Fibroblast of villous mesenchyme (primary cell): ENCODE measurements around the gene GAA. TPM values are rescaled to one million over a fixed set of nuclear protein-coding genes. Genes with fewer than 3 reads are reported as not detected.
A peak's percentile ranks its signal among the peaks of the same experiment; 100 is the strongest.

ENCODE experiments used
- DNase-seq: peaks from one replicate; pipeline ENCODE4 v3.0.0-alpha.2; 2010; ENCODE audit warnings: low read depth
- H3K4me3 ChIP-seq: 2 replicates; pipeline ENCODE4 v1.5.1; 2011; ENCODE audit warnings: low read depth, mild to moderate bottlenecking, low read length
- total RNA-seq: library from RNA; depleted of rRNA; stranded (reverse); fragments of >200 nt; gene quantifications from 2 replicates; pipeline ENCODE4 v1.2.3, GENCODE V29; 2012
- TF ChIP-seq, protein P1 (sequence below): IDR thresholded peaks from 2 replicates; pipeline ENCODE4 v1.5.1; 2012; ENCODE audit warnings: low read depth, mild to moderate bottlenecking, low read length; ENCODE audit not compliant: insufficient read depth

The GAA gene
- total RNA-seq, 1 donor: 15.1 TPM

- no peak overlapping the region for H3K4me3 ChIP-seq
- TF ChIP-seq, protein P1, sequence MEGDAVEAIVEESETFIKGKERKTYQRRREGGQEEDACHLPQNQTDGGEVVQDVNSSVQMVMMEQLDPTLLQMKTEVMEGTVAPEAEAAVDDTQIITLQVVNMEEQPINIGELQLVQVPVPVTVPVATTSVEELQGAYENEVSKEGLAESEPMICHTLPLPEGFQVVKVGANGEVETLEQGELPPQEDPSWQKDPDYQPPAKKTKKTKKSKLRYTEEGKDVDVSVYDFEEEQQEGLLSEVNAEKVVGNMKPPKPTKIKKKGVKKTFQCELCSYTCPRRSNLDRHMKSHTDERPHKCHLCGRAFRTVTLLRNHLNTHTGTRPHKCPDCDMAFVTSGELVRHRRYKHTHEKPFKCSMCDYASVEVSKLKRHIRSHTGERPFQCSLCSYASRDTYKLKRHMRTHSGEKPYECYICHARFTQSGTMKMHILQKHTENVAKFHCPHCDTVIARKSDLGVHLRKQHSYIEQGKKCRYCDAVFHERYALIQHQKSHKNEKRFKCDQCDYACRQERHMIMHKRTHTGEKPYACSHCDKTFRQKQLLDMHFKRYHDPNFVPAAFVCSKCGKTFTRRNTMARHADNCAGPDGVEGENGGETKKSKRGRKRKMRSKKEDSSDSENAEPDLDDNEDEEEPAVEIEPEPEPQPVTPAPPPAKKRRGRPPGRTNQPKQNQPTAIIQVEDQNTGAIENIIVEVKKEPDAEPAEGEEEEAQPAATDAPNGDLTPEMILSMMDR: no peak
- no peak for DNase-seq
Measured at GRCh38 chr17:80122926-80123505, 21.6 kb downstream of the GAA start.

GRCh38 chr17:80123791-80124190 lies 22.4 kb downstream of the GAA start:
- TF ChIP-seq, protein P1: no peak
- H3K4me3 ChIP-seq: no peak overlapping the region
- DNase-seq: no peak

DNA sequence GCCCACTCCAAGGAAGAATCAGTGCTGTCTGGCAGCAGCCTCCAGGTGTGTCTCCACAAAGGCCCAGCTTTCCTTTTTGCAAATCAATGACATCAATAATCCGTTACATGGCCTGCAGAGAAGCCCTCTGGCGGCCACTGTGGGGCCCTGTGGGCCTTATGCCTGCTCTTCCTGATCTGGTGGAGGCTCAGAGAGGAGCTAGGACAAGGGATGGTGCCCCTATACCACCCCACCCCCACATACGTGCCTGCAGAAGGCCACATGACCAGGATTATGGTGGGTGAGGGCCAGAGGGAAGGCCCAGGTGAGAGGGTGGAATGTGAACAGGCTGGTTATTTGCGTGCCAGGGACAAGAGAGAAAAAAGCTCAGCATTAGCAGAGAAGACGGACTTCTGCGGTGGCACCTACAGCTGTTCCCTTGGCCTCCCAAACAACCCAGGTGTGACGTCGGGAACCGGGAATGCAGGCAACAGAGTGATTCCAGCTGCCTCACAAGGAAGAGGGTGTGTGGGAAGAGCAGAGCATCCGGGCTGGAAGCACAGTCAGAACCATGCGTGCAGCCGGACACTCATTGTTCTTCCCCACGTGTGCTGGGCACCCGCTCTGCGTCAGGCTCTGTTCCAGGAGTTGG lies 23.1 kb downstream of the GAA start:
- DNase-seq: no peak
- no peak overlapping the region for H3K4me3 ChIP-seq

GRCh38 chr17:80125656-80126448 lies 24.5 kb downstream of the GAA start:
- peak; percentile 49 for DNase-seq
- H3K4me3 ChIP-seq: no peak overlapping the region
- TF ChIP-seq, protein P1: no peak

More for the DNA sequence above, 23.1 kb downstream of the GAA start:
- TF ChIP-seq, protein P1: peak; percentile 56

- TF ChIP-seq, protein P1: no peak
- no peak for DNase-seq
- H3K4me3 ChIP-seq: no peak overlapping the region
Measured at GRCh38 chr17:80126449-80126715, 25.0 kb downstream of the GAA start.

DNA sequence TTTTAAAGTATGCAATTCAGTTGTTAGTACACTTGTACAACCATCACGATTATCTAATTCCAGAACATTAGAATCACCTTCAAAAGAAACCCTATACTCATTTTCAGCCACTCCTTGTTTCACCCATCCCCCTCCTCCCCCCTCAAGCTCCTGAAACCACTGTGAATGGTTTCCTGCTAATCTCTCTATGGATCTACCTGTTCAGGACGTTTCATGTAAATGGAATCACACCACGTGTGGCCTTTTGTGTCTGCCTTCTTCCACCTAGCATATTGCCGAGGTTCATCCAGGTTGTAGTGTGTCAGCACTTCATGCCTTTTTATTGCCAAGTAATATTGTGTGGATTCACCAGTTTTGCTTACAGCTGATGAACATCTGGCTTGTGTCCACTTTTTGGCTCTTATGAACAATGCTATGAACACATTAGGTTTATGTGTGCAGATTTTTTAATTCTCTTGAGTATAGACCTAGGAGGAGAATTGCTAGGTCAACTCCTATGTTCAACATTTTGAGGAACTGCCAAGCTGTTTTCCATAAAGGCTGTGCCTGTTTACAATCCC lies 27.7 kb downstream of the GAA start:
- no peak for DNase-seq
- TF ChIP-seq, protein P1: no peak
- H3K4me3 ChIP-seq: no peak overlapping the region
